Activated CD8-positive, alpha-beta T cell treated with anti-CD3 and anti-CD28 coated beads for 36 hours (primary cell): Measurements from ENCODE around the gene IL17REL. TPM values are rescaled to one million over a fixed set of nuclear protein-coding genes. Genes with fewer than 3 reads are reported as not detected.

Experiments used
- ATAC-seq: fragments of 200-7000 bp; cut with Tn5 transposase; one replicate; pipeline ENCODE4 v1.10.0; 2021; ENCODE audit warnings: mild to moderate bottlenecking, moderate library complexity
- CTCF ChIA-PET: fragments of 350-600 bp; sonication (Branson Sonifier 250); formaldehyde crosslinking; loops from one replicate; lab custom pipeline; 2021; ENCODE audit warnings: antibody characterized with exemption; lab: Charles Lee
- POLR2A ChIA-PET: fragments of 350-600 bp; sonication (Branson Sonifier 250); formaldehyde crosslinking; loops from one replicate; lab custom pipeline; 2021; ENCODE audit warnings: antibody characterized with exemption; lab: Charles Lee
- DNase-seq: peaks from one replicate; pipeline ENCODE4 v3.0.0-alpha.2; 2020
- H3K27ac Mint-ChIP-seq: one replicate; pipeline ENCODE4 v1.8.0; 2021; ENCODE audit warnings: mild to moderate bottlenecking, mixed read lengths
- H3K27me3 Mint-ChIP-seq: one replicate; pipeline ENCODE4 v1.8.0; 2021; ENCODE audit warnings: mixed read lengths
- H3K36me3 Mint-ChIP-seq: one replicate; pipeline ENCODE4 v1.8.0; 2021; ENCODE audit warnings: low read depth, mixed read lengths
- H3K4me1 Mint-ChIP-seq: one replicate; pipeline ENCODE4 v1.8.0; 2021; ENCODE audit warnings: low read depth, mixed read lengths
- H3K4me3 Mint-ChIP-seq: one replicate; pipeline ENCODE4 v1.8.0; 2021; ENCODE audit warnings: mild to moderate bottlenecking, moderate library complexity, mixed read lengths
- H3K9me3 Mint-ChIP-seq: one replicate; pipeline ENCODE4 v1.8.0; 2021; ENCODE audit warnings: mixed read lengths
- intact Hi-C: fragments of 100-400 bp; cut with micrococcal nuclease; formaldehyde crosslinking; loops from one replicate; pipeline ENCODE4 v1.10.0; 2022
- total RNA-seq, 2 experiments: library from RNA; stranded (reverse); gene quantifications; one replicate each; pipeline ENCODE4 v1.2.3, GENCODE V29; 2021
- TF ChIP-seq, protein P1 (sequence below): fragments of 200-600 bp; IDR thresholded peaks from one replicate; pipeline ENCODE4 v1.8.0; 2022; ENCODE audit warnings: antibody characterized with exemption, mild to moderate bottlenecking

Gene IL17REL
- total RNA-seq, 2 experiments from 2014 or later: 0.14 TPM; not detected in 1

DNA sequence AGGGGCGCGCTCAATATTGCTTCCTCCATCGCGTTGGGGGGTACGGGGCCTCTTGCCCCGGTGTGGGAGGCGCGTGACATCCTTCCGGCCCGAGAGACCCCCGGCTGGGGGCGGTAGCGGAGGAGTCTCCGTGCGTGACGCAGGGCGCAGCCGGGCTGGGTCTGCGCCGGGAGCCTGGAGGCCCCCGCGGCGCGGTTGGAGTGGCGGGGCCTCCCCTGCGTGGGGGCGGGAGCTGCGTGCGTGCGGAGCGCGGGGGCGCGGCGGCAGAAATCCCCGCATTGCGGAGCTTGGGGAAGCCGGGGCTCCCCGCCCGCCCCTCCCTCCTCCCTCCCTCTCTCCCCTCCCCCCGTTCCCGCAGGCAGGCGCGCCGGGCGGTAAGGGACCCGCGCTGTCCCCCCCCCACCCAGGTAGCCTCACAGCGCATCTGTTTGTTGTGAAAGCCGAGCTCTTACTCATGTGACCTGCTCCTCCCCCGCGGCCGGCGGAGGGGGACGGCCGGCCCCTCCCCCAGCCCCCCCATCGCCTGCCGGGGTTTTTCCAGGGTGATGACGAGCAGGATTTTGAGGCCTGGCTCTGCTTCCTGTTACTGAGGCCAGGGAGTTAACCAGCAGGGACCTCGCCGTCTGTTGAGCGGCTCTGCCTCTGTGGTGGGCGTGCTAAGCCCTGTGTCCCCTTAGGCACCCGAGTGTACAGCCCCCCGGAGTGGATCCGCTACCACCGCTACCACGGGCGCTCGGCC, 50.4 kb downstream of the IL17REL start:
- Mint-ChIP-seq H3K4me1 (peaks cover 27% of the 10 kb centered on the region), H3K27ac (peak overlapping the region; percentile 95), H3K9me3 (no peaks in the 10 kb centered on the region), H3K27me3 (no peaks in the 10 kb centered on the region), H3K4me3 (peak overlapping the region; percentile 95), H3K36me3 (peaks cover 38% of the 10 kb centered on the region)
- CTCF ChIA-PET: interaction anchor here (1.0 to 3.1 kb wide), 4 partner anchors 9 to 564 kb away, joined by 3 to 9 read pairs (median 5); no protein-coding TSS in a partner anchor
- intact Hi-C loops: no loop called here
- peak; percentile 93 for DNase-seq
- TF ChIP-seq, protein P1, sequence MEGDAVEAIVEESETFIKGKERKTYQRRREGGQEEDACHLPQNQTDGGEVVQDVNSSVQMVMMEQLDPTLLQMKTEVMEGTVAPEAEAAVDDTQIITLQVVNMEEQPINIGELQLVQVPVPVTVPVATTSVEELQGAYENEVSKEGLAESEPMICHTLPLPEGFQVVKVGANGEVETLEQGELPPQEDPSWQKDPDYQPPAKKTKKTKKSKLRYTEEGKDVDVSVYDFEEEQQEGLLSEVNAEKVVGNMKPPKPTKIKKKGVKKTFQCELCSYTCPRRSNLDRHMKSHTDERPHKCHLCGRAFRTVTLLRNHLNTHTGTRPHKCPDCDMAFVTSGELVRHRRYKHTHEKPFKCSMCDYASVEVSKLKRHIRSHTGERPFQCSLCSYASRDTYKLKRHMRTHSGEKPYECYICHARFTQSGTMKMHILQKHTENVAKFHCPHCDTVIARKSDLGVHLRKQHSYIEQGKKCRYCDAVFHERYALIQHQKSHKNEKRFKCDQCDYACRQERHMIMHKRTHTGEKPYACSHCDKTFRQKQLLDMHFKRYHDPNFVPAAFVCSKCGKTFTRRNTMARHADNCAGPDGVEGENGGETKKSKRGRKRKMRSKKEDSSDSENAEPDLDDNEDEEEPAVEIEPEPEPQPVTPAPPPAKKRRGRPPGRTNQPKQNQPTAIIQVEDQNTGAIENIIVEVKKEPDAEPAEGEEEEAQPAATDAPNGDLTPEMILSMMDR: no peak
- POLR2A ChIA-PET: interaction anchor here (0.7 to 4.9 kb wide), 13 partner anchors 9 to 229 kb away, joined by 3 to 63 read pairs (median 6); partner anchors contain the start of gene MLC1
- ATAC-seq: peak; percentile 38

DNA sequence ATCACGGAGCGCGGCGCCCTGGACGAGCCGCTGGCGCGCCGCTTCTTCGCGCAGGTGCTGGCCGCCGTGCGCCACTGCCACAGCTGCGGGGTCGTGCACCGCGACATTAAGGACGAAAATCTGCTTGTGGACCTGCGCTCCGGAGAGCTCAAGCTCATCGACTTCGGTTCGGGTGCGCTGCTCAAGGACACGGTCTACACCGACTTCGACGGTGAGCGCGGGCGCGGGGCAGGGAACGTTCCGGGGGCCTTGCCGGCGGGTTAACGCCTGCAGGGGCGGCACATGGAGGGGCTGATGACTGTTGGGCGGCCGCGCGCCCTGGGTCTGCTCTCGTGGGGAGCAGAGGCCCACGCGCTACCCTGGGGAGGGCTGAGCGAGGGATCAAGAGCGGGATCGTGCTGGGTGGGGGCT, 51.0 kb downstream of the IL17REL start:
- H3K27ac Mint-ChIP-seq: peak overlapping the region; percentile 95
- no peaks in the 10 kb centered on the region for H3K9me3 Mint-ChIP-seq
- peaks cover 25% of the 10 kb centered on the region for H3K4me1 Mint-ChIP-seq
- intact Hi-C loops: no loop called here
- no peaks in the 10 kb centered on the region for H3K27me3 Mint-ChIP-seq
- TF ChIP-seq, protein P1: no peak
- peak overlapping the region; percentile 95 for H3K4me3 Mint-ChIP-seq
- no peak for ATAC-seq
- POLR2A ChIA-PET: interaction anchor here (1.0 to 4.9 kb wide), 15 partner anchors 9 to 229 kb away, joined by 3 to 63 read pairs (median 4); partner anchors contain the start of gene MLC1
- H3K36me3 Mint-ChIP-seq: peaks cover 38% of the 10 kb centered on the region
- no peak for DNase-seq
- CTCF ChIA-PET: interaction anchor here (1.0 to 3.1 kb wide), 3 partner anchors 31 to 564 kb away, joined by 4 to 9 read pairs (median 5); no protein-coding TSS in a partner anchor

DNA sequence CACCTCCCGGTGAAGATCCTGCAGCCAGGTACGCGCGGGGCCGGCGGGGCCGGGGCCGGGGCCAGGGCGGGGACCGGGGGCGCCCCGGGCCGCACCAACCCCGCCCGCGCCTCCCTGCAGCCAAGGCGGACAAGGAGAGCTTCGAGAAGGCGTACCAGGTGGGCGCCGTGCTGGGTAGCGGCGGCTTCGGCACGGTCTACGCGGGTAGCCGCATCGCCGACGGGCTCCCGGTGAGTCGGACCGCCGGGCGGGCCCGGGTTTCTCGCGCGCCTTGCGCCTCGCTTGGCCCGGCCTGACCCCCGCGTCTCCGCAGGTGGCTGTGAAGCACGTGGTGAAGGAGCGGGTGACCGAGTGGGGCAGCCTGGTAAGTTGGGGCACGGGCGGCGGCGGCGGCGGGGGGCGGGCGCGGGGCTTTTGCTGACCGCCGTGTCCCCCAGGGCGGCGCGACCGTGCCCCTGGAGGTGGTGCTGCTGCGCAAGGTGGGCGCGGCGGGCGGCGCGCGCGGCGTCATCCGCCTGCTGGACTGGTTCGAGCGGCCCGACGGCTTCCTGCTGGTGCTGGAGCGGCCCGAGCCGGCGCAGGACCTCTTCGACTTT, 51.5 kb downstream of the IL17REL start:
- Mint-ChIP-seq H3K36me3 (peaks cover 36% of the 10 kb centered on the region), H3K27me3 (no peaks in the 10 kb centered on the region), H3K4me1 (peaks cover 25% of the 10 kb centered on the region), H3K27ac (peak overlapping the region; percentile 95), H3K4me3 (peak overlapping the region; percentile 95), H3K9me3 (no peaks in the 10 kb centered on the region)
- TF ChIP-seq, protein P1: no peak
- POLR2A ChIA-PET: interaction anchor here (0.8 to 4.9 kb wide), 11 partner anchors 10 to 230 kb away, joined by 3 to 63 read pairs (median 3); no protein-coding TSS in a partner anchor
- intact Hi-C loops: no loop called here
- ATAC-seq (no peak), DNase-seq (peak; percentile 58)
- CTCF ChIA-PET: interaction anchor here (1.5 to 3.1 kb wide), 2 partner anchors 30 to 69 kb away, joined by 5 to 9 read pairs; no protein-coding TSS in a partner anchor

DNA sequence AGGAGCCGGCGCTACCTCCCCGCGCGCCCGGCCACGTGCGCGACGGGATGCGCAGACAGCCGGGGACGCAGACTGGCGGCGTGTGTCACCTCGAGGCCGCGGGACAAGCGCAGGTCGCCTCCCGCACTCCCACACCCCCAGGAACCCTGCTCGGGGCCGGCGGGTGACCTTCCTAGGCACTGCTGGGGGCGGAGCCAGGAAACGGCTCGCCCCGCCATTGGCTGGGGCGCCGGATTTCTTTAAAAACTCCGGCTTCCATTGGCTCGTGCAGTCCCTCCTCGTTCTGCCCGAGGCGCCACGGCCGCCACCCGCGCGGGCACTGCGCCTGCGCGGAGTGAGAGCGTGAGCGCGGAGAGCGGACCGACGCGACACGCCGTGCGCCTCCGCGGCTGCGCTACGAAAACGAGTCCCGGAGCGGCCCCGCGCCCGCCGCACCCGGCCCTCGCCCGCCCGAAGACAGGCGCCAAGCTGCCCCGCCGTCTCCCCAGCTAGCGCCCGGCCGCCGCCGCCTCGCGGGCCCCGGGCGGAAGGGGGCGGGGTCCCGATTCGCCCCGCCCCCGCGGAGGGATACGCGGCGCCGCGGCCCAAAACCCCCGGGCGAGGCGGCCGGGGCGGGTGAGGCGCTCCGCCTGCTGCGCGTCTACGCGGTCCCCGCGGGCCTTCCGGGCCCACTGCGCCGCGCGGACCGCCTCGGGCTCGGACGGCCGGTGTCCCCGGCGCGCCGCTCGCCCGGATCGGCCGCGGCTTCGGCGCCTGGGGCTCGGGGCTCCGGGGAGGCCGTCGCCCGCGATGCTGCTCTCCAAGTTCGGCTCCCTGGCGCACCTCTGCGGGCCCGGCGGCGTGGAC, 52.2 kb downstream of the IL17REL start, which contains the start of gene PIM3:
PIM3 (plus strand) TSS at position 614 of the 846 bp plus-strand sequence; CDS start at position 790, 176 bp downstream.
- peak; percentile 96 for DNase-seq
- intact Hi-C loops: no loop called here
- H3K36me3 Mint-ChIP-seq: peaks cover 34% of the 10 kb centered on the region
- ATAC-seq: peak; percentile 79
- no peaks in the 10 kb centered on the region for H3K27me3 Mint-ChIP-seq
- H3K4me1 Mint-ChIP-seq: peaks cover 25% of the 10 kb centered on the region
- H3K4me3 Mint-ChIP-seq: peak within 1 kb of the TSS; percentile 95
- peak within 1 kb of the TSS; percentile 95 for H3K27ac Mint-ChIP-seq
- TF ChIP-seq, protein P1: no peak
- ChIA-PET POLR2A (interaction anchor here (0.8 to 4.9 kb wide), 13 partner anchors 9 to 130 kb away, joined by 3 to 63 read pairs (median 3); no protein-coding TSS in a partner anchor), CTCF (interaction anchor here (1.5 to 3.1 kb wide), 2 partner anchors 30 to 70 kb away, joined by 5 to 9 read pairs; no protein-coding TSS in a partner anchor)
- no peaks in the 10 kb centered on the region for H3K9me3 Mint-ChIP-seq
